CD4-positive, alpha-beta T cell treated with Interleukin-15 for 4 hours (primary cell): ENCODE results near the gene TAOK1.

Source experiments
- DNase-seq: peaks from one replicate; pipeline ENCODE4 v3.0.0-alpha.2; 2020; ENCODE audit warnings: low spot score

TAOK1 gene

DNA sequence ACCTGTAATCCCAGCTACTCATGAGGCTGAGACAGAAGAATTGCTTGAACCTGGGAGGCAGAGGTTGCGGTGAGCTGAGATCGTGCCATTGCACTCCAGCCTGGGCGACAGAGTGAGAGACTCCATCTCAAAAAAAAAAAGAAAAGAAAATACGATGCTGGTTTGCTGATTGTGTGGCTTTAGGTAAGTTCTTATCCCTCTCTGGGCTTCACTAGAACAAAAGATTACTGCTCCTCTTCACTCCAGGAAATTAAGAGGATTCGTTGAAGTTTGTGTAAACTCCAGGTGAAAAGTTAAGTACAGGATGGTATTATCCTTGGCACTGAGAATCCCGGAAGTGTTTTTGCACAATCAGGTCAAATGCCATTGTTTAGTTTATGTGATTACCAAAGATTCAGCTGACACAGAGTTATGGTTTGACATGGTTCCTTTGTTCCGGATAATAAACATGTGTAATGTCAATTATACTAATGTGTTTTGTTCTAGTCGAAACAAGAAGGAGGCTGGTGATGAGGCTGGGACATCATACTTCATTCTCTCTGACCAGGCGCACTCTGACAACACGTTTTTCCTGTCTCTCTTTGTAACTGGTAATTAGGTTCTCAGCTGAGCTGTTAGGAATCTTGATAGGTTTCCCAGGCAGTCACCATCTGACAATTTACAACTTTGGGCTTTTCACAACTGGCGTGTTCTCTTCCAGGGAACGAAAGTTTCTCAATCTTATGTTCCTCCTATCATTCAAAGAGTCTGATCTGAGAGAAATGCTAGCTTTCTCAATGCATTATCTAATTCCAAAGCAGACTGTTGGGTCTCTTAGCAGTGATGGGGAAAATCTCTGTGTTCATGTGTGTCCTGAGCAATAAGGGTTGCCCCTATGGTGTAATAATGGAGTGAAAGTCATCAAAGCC, 10.8 kb upstream of the TAOK1 start:
- no peak for DNase-seq

DNA sequence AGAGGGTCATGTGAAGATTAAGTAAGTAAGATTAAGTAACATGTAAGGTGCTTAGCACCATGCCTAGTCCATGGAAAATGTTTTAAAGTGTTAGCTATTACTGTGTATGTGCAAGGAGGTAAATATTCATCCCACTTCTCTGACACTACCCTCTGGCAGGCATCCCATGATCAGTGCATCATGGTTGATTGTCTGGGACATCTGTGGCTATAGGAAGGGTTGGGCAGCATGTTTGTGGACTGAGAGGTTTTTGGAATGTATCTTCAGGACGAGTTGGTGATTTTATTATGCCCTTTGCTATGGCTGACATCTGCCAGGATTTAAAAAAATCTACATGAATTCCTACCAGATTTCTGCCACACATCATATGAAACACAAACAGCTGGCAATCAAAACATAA, 6.5 kb upstream of the TAOK1 start:
- no peak for DNase-seq

GRCh38 chr17:29384901-29385300, 5.3 kb upstream of the TAOK1 start:
- DNase-seq, result no peak

GRCh38 chr17:29386760-29387159, 3.4 kb upstream of the TAOK1 start:
- no peak for DNase-seq

- no peak for DNase-seq
These were observed 1.2 kb upstream of the TAOK1 start for GRCh38 chr17:29388937-29389336.

GRCh38 chr17:29390851-29391631, 878 bp downstream of the TAOK1 start:
- peak; percentile 10 for DNase-seq

DNA sequence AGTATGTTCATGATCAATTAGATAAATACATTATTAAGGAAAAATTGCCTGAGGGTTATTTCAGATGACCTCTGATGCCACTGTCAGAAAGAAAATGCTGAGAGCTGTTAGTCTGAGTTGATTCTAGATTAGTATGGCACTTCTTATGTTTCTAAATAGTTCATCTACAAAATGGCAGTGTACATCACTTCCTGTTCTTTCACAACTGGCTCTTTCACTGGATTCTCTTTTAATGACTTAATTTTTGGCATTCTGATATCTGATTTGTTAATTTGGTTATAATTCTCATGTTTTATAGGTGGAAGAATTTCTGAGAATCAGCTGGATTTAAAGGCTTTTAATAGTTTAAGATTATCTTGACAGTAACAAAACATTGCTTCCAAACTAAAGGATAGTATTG, 3.3 kb downstream of the TAOK1 start:
- DNase-seq, result no peak

- DNase-seq, result no peak
These were observed 4.6 kb downstream of the TAOK1 start for GRCh38 chr17:29394761-29395160.

GRCh38 chr17:29396066-29396465, 5.9 kb downstream of the TAOK1 start:
- DNase-seq, result no peak

DNA sequence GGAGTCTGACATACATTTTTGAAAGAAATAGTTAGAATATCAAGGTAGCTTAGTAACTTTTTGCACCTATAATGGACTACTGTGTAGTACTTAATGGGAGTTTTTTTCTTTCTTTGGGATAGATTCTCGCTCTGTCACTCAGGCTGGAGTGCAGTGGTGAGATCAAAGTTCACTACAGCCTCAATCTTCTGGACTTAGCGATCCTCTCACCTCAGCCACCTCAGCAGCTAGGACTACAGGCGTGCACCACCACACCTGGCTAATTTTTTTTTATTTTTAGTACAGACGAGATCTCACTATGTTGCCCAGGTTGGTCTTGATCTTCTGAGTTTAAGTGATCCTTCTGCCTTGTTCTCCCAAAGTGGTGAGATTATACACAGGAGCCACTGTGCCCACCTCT, 9.5 kb downstream of the TAOK1 start:
- DNase-seq, result no peak

DNA sequence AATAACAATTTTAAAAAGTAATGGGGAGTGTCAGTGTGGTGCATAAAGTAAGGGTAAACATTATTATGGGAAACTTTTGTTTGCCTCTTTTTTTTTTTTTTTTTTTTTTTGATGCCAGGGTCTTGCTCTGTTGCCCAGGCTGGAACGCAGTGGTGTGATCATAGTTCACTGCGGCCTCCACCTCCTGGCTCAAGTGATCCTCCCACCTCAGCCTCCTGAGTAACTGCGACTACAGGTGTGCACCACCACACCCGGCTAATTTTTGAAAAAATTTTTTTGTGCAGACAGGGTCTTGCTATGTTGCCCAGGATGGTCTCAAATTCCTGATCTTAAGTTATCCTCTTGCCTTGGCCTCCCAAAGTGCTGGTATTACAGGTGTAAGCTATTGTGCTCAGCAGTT, 10.7 kb downstream of the TAOK1 start:
- DNase-seq, result no peak

GRCh38 chr17:29401258-29401657, 11.1 kb downstream of the TAOK1 start:
- DNase-seq, result no peak

DNA sequence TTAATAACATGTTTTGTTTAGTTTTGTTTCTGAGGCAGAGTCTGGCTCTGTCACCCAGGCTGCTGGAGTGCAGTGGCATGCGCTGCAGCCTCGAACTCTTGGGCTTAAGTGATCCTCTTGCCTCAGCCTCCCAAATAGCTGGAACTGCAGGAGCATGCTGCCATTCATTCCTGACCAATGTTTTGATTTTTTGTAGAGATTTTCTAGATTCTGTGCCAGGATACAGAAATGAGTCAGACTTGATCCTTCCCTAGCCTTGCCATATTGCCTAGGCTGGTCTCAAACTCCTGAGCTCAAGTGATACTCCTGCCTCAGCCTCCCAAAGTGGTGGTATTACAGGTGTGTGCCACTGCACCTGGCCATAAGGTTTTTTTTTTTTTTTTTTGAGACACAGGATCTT, 17.7 kb downstream of the TAOK1 start:
- no peak for DNase-seq

DNA sequence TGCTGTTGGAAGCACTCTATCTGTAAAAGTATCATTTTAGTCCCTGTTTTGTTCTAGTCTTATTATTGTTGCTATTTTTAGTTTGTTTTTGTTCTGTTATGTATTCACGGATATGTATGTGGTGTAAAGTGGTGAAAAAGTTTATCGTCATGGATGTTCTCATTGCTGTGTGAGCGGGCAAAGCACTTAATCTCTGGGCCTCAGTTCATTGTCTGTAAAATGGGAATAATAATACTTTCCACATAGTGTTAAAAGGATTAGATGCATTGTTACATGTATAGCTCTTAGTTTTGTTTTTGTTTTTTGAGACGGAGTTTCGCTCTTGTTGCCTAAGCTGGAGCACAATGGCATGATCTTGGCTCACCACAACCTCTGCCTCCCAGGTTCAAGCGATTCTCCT, 19.8 kb downstream of the TAOK1 start:
- DNase-seq, result no peak

DNA sequence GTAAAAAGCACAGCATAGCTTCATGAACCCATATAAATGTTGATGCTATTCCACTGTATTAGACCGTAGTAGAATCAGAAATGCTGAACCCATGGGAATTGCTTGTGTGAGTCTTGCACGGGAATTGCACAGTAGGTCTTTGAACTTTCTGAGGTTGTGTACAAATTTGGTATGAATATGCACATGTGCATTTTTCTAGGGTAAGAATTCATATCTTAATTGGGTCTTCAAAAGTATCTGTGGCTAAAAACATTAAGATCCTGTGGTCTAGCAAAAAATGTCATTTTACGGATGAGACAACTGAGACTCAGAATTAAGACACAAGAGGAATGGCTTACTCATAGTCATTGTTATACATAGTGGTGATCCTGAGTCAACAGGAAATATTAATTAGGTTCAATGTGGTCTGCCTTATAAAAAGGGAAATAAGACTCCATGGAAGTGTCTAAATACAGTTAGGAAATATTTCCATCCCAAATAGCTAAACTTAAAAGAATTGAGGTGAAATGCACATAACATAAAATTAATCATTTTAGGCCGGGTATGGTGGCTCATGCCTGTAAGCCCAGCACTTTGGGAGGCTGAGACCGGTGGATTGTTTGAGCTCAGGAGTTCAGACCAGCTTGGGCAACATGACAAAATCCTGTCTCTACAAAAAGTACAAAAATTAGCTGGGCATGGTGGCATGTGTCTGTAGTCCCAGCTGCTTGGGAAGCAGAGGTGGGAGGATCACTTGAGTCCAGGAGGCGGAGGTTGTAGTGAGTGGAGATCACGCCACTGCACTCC, 22.8 kb downstream of the TAOK1 start:
- no peak for DNase-seq

DNA sequence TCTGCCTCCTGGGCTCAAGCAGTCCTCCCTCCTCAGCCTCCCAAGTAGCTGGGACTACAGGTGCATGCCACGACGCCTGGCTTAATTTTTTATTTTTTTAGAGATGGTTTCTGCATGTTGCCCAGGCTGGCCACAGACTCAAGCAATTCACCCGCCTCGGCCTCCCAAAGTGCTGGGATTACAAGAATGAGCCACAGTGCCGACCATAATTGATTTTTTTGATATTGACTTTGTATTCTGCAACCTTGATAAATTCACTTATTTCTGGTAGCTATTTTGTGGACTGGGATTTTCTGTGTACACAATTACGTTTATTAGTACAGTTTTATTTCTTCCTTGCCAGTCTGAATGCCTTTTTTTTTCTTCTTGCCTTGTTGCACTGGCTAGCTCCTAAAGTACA, 30.0 kb downstream of the TAOK1 start:
- DNase-seq, result no peak

- no peak for DNase-seq
These were observed 40.1 kb downstream of the TAOK1 start for GRCh38 chr17:29430275-29430674.

DNA sequence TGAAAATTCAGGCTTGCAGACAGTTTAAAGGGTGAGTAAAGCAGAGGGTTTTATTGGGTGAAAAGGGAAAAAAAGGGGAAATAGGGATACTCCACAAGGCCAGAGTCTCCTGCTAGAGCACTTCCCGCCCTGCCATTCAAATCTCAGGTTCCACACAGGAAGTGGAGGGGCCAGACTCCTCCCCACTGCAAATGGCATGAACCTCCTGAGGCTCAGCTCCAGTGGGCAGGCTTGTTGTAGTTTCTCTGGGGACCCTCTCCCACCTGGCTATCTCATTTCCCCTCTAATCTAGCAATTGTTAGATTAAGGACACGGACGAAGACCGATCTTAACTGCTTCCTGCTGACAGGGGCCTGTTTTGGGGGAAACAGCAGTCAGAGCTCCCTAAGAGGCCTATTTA, 43.4 kb downstream of the TAOK1 start:
- no peak for DNase-seq

- DNase-seq, result no peak
These were observed 44.4 kb downstream of the TAOK1 start for GRCh38 chr17:29434550-29434949.

GRCh38 chr17:29442451-29442850, 52.3 kb downstream of the TAOK1 start:
- no peak for DNase-seq

- no peak for DNase-seq
These were observed 53.0 kb downstream of the TAOK1 start for GRCh38 chr17:29443041-29443739.

- no peak for DNase-seq
These were observed 54.4 kb downstream of the TAOK1 start for GRCh38 chr17:29444589-29444988.
